Hematopoietic multipotent progenitor cell treated with erythropoietin and hydrocortisone succinate and interleukin-3 and kit ligand, for 15 days (in vitro differentiated cells): Measurements from ENCODE around the gene COA8.

Experiments
- DNase-seq: peaks from one replicate; pipeline ENCODE4 v3.0.0-alpha.2; 2015; ENCODE audit warnings: low spot score

The COA8 gene, protein sequence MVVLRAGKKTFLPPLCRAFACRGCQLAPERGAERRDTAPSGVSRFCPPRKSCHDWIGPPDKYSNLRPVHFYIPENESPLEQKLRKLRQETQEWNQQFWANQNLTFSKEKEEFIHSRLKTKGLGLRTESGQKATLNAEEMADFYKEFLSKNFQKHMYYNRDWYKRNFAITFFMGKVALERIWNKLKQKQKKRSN

DNA sequence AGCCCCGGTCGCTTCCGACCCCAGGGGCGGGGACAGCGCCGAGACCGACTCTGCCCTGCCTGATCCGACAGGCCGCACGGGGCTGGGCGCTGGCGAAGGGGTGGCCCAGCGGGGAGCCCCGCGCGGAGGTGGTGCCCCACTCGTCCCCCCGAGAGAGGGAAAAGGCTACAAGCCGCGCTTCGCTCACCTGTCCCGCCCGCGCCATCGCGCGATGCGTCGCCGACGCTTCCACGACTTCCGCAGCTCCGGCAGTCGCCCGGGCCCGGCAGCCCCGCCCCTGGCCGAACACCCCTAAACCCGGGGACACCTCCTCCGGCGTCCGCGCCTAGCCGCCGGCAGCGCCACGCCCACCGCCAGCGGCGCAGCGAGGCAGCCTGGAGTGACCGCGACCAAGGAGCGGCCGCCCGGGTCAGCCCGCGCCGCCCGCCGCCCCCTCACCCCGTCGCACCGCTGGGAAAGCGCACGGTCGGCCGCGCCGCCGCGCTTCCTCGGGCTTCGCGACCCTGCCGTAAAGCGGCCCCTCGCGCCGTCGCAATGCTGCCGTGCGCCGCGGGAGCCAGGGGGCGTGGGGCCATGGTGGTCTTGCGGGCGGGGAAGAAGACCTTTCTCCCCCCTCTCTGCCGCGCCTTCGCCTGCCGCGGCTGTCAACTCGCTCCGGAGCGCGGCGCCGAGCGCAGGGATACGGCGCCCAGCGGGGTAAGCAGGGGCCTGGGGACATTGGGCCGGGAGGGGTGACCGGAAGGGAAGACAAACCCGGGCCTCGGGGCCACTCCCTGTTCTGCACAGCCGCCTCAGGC, at the start of gene COA8, which contains the start of gene BAG5:
COA8 (plus strand) TSS at position 532 of the 797 bp plus-strand sequence; CDS start at position 574, 42 bp downstream.
BAG5 (minus strand) TSS at position 229 of the 797 bp plus-strand sequence. CDS start 1,493 bp downstream, outside the sequence.
- peak; percentile 80 for DNase-seq

DNA sequence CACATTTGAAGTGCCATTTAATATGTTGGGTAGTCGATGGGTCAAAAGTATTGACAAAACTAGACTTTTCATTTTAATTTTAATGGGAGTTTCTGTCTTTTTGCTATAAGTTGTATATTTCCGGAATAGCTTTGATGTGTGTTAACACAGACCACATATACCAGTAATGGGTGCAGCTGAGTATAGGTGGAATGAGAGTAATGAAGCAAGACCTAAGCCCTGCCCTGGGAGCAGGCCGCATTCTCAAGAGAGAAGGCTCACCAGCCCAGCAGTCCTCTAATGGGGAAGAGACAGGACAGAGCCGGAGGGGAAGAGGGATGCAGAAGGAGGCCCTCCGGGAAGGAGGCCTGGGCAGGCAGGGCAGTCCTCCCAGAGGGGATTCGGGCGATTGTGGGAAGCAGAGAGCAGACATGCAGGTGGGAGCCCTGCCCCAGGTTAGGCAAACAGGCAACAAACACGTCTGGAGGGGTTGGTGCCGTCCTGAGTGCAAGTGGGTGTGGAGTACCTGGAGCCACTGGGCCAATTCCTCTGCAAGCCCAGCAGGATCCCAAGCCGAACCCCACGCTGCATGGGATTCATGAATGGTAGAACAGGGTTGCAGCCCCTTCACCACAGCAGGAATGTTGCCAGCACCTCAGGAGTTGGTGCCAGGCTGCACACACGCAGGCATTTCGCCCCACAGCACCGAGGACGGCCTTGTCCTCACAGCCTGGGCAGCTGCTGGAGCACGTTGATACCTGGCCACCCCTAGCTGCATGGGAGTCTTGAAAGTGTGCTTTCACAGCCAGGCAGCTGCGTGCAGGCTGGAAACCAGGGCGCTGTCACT, 48.0 kb upstream of the COA8 start:
- DNase-seq, result no peak

DNA sequence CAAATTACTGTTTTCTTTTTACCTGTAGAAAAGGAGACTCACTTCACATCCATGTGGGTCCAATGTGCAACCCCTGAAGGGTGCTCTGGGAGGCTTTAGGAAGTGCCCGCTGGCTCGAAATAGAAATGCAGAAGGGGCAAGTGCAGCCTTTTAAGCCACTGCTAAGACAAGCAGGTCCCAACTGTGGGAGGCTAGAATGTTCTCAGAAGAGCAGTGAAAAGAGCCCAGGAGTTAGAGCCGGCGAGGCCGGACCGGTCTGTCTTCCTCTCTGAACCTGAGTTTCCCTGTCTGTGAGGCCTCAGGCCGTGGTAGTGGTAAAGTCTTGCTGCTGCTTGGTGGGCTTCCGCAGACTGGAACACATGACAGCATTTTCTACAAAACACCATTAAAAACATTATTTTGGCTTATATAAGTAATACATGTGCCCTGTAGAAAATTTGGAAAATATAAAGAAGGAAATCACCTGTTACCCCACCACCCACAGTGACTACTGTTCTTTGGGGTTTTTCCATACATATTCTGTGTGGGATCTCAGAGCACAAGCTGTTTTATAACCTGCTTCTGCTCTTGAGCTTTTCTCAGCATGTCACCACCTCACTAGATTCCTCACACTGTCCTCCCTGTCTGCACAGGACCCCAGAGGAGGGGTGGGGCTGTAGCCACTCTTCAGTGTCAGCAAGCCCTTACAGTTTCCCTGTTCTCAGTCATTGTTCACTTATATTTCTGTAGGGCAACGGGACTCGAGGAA, 46.2 kb upstream of the COA8 start:
- DNase-seq, result no peak

DNA sequence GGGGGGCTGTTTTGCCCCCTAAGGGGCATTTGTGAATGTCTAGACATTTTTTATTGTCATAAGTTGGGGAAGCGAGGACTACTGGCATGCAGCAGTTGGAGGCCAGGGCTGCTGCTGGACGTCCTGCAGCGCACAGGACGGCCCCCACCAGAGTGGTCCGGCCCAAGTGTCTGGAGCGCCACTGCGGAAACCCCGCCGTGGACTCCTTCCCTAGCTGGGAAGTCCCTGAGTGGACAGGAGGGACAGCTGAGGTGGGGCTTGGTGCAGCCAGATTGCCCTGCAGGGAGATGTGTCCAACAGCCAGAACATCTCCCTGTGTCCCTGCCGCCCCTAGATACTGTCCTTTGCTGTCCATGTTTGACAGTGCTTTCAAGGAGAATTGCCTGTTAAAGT, 45.6 kb upstream of the COA8 start:
- no peak for DNase-seq

DNA sequence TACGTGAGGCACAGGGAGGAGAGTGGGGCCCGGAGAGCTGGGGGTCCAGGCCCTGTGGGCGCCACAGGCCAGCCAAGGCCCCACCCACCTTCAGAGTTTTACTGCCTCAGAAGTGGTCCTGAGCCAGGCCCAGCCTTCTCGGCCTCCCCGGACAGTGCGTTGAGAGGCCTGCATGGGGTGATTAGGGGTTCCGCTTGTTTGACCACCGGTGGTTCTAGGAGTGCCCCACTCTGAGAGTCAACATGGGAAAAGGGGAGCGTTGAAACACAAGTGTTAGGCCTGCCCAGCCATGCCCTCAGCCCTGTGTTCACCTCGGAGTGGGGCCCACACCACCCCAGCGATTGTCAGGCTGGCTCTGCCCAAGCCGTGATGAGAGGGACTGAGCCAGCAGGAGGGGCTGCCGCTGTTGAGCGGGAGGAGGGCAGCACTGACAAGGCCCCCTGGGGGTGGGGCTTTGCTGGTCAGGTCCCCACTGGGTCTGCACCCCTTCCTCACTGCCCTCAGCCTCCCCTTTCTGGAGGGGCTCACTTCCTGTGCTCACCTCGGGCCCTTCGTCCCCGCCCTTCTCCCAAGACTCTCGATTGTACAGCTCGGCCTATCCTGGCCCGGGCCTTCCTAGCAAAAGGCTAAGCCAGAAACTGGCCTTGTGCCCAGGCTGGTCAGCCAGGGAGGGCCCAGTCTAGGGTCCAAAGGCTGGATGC, 44.9 kb upstream of the COA8 start:
- no peak for DNase-seq

DNA sequence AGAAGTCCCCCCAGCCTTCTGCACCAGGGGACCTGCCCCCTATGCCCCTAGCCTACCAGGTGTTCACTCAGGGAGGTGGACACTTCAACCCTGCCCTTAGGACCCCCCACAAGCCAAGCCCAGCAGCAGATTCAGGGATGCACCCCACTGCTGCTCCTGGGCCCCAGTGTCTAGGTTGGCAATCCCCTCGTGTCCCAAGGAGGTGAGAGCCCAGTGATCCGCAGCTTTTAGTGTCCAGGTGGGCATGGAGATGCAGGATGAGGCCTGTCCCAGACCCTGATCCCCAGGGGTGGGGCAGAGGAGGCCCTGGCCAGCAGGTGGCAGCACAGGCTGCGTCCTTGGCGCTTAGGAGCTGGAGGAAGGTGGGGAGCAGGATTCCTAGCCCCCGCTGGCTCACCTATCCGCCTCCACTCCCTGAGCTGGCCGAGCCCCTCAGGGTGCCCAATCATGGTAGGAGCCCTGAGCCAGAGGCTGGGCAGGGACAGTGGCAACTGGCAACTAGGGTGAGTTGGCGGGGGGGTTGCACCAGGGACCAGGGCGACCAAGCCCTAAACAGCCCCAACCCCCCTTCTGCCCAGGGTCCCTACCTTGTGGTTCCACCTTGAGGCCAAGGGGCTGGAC, 44.2 kb upstream of the COA8 start:
- peak; percentile 63 for DNase-seq

DNA sequence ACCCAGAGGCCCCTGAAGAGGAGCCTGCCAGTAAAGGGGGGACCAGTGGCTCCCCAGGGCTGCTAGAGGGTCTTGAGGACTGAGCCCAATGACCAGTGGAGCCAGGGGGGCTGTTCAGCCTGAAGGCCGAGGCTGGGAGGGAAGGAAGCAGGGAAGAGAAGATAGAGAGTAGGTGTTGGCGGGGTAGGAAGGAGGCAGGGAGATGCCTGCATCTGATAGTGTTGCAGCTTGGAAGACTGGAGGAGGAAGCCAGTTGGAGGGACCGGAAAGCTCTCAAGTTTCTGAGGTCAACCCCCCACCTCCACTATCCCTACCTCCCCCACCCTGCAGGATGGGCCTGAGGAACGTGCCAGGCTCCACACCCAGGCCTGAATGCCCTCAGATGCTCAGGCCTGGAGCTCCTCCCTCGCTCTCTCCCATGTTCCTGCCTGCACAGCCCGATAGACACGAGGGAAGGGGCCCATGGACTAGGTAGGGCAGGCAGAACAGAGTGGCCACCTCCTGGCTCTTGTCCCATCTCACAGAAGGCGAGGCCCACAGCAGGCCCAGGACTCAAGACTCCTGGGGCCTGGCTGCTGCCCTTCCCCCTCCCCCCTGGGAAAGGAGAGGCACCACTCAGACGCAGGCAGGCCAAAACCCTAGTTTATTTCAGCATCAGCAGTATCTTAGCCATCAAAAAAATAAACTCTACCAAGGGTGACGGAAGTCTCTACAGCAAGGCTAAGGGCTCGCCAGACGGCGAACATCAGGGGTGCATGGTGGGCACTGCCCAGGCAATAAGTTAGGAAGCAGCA, 43.5 kb upstream of the COA8 start:
- no peak for DNase-seq

DNA sequence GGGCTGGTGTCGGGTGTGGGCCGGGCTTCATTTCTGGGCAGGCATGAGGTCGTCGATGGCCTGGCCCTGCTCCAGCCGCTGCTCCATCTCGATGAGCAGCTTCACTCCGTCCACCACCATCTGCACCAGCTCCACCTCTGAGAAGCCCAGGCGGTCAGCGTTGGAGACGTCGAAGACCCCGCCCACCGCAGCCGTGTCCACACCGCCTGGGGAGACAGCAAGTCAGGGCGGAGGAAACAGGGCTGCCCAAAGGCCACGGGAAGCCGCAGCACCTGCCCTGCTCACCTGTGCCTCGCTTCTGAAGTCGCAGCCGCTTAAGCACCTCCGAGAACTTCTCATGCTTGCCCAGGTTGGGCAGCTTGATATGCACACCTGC, 42.9 kb upstream of the COA8 start:
- no peak for DNase-seq

DNA sequence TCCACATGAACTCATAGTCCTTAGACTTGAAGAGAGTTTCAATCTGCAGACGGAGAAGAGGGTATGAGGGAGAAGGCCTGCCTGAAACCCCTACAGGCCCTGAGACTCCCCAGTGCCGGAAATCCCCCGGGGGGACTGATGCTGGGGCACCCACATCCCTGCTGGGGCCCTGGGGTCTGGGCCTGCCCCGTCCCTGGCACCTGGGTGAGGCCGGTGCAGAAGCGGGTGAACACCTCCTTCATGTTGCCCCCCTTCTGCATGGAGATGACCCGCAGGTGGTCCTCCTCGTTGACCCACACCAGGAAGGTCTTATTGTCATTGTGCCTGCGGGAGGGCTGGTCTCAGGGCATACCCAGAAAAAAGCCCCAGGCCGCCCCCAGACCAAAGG, 42.5 kb upstream of the COA8 start:
- DNase-seq, result no peak

DNA sequence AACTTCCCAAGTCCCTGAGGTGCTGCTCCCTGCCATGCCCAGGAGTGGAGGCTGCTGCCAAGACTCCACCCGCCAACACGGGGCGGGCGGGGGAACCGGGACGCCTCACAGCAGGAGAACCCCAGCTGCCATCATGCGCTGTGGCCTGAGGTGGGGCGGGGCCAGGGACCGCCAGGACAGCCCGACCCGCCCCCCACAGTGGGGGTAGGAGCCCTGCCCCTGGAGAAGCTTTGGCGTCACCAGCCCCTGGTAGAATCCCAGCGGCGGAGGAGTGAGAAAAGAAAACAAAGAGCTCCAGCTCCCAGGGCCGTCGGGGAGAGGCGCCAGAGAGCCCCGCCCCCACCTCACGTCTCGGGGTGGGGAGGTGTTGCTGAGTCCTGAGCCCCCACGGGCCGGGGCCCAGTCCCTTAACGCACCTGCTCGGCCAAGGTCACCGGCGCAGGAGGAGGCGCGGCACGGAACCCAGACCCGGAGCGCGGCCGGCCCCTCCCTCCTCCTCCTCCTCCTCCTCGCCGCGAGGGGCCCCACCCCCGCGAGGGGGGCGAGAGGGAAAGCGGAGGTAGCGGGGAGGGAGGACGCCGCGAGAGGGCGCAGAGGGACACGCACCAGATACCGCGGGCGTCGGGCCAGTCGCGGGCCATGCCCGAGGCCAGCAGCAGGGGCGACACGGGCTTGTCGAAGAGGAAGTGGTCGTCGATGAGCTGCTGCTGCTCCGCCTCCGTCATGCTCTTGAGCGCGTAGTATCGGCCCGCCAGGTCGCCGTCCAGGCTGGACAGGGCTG, 41.9 kb upstream of the COA8 start:
- DNase-seq, result peak; percentile 69

DNA sequence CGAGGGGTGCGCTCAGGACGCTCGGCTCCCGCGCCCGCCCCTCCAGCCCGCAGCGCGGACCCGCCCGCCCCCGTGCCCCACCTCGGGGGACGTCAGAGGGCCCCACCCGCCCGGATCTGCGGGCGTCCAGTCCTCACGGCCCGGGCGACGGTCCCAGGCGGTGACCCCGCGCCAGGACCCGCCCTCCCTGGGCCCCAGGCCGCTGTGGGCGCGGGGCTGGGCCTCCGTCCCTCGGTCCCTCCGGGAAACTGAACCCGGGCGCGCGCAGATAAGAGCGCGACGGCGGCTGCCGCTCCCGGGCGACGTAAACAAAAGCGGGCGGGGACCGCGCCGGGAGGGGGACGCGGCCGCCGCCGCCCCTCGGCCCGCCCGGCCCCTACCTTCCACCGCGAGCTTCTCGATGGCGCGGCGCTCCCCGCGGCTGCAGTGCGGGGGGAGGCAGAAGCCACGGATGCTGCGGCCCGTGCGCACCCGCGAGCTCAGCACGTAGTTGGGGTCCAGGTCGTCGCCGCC, 41.3 kb upstream of the COA8 start:
- no peak for DNase-seq

DNA sequence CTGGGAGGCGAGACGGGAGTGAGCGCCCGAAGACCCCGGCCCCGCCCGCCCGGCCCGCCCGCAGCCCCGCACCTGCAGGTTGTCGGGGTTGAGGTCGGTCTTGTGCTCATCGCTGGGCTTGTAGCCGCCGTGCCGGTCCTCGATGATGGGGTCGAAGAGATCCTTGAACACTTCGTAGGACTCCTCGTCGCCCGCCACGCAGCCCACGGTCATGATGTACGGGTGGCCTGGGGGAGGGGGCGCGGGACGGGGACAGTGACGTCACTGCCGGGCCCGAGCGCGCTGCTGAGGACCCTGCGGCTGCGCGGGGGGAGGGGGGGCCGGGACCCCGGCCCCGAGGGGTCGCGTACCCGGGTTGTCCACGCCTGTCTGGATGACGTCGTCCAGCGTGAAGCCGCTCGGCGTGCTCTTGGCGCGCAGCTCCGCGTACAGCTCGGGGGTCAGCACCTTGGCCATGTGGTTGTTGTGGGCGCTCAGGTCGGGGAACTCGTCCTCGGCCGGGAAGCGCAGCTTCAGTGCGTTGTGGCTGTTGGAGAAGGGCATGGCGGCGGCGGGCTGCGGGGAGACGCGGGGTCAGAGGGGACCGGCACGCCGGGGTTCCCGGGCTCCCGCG, 40.7 kb upstream of the COA8 start:
- DNase-seq, result no peak

DNA sequence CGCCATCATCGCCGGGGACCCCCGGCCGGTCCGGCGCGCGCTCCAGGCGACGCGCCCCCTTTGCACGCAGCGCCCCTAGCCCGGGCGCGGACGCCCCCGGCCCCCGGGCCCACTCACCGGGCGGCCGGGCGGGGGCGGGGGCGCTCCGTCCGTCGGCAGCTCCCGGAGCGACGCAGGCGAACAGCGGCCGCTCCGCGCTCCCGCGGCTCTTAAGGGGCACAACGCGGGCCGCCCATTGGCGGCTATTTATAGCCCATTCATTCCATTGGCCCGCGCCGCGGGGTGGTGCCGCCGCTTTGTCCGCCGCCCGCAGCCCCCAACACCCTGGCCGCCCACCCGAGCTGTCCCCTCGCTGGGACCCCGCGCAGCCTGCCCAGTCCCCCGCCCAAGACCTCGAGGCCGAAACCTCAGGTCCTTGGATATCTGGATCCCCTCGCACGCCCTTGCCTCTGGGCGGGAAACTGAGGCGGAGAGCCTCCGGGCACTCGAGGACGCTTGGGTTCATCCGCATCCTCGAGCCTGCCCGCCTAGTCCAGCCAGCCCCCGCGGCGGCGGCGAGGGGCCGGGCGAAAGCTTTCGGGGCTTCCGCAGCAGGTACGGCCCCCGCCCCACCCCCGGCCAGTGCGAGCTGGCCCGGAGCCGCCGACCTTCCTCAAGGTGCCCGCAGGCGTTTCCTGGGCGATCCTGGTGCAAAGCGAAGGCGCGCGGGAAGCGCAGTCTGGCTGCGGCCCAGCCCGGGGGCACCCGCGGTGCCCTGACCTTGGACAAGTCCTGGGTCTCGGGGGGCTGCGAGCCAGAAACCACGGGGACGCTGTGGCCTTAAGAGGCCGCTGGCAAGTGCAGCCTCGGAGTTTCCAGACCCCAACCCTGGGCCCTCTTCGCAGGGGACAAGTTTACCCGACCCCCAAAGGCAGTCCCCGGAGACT, 39.8 kb upstream of the COA8 start, which contains the start of gene CKB:
CKB (minus strand) TSS at position 182 of the 926 bp plus-strand sequence. CDS start 337 bp downstream, outside the sequence.
- DNase-seq, result no peak

DNA sequence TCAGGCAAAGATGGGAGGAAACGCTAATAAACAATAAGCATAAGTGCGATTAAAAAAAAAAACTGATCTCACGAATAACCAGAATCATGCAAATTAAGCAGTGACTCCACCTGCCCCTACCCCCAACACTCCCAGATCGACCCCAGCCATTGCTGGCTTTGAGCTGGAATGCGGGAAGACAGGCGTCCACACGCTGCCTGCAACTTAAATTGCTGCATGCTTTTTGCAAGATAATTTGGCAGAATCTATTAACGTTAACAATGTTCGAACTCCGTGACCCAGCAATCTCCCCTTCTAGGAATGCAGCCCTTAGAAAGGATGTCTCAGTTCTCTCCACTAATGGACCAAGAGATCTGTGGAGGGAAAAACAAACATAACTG, 39.2 kb upstream of the COA8 start:
- no peak for DNase-seq

DNA sequence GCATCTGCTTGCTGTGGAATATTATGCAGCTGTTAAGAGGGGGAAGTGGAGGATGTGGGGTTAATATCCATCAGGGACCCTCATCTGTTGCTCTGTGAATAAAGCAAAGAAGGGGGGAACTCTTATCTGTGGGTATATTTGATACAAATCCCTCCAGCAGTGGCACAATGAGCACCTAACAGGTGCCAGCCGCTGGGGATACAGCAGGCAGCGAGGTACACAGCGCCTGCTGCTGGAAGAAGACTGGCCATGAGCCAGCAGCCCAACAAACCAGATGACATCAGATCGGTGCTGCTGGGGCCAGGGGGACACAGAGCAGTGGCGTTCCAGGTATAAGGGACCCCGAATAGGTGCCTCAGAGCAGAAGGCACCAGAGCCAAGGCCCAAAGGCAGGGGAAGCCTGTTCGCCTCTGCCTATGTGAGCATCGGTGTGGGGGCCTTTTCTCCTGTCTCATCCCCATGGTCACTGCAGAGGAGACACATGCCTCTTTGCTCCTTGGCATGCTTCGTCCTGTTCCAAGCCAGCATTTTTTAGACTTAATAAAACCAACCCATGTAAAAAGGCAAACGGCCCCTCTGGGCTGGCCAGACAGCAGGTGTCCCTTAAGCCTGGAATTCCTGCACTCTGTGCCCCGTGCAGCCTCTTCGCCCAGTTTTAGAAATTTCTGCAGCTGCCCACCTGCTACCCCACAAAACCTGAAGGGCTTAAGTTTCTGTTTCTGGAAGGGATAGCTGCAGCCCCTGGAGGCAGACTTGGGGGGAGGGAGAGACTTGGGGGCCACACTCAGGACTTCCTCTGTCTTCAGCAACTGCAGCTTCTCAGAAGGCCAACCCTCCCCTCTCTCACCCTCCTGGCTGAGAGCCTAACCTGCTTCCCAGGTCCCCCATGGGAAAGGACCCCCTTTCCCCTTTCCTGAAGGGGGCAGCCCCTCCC, 38.5 kb upstream of the COA8 start:
- DNase-seq, result no peak
